Activated CD4-positive, CD25-positive, alpha-beta regulatory T cell (primary cell): ENCODE data around the gene C16orf90.
"Not testable (repeated sequence)": the region's sequence is repeated elsewhere in the genome, so short reads cannot be mapped to it uniquely, and the experiment has no call there.

Experiments
- DNase-seq, 4 experiments: peaks; one replicate each; lab custom pipeline; 2025; lab: John Stamatoyannopoulos, UW

C16orf90 gene

DNA sequence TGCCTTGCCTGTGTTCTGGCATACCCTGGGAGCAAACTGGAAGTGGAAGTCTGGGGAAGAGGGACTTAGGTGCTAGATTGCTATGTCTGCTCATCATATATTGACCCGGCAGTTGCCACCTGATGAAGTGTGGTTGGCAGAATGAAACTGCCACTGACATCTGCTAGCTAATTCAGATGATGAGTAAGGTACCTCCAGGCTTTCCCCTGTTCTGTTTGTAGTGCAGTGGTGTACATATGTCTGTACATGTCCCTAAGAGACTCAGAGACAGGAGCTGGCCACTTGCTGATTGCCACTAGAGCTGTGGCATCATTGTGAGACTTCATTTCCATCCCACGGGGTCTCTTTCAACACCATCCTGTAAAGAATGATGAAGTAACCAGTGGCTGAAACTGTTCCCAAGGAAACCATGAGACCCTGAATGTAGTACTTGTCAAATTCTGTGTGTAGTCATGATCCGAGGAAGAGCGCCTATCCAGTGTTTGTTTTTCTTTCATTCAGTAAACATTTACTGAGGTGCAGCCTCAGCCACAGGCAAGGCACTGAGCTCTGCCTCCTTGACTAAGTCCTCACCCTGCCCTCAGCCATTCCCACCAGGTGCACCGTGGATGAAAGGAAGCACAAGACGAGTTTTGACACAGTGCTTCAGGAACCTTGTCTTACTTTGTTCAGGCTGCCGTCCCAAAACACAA is 18.7 kb upstream of the C16orf90 start:
- no peak for DNase-seq

DNA sequence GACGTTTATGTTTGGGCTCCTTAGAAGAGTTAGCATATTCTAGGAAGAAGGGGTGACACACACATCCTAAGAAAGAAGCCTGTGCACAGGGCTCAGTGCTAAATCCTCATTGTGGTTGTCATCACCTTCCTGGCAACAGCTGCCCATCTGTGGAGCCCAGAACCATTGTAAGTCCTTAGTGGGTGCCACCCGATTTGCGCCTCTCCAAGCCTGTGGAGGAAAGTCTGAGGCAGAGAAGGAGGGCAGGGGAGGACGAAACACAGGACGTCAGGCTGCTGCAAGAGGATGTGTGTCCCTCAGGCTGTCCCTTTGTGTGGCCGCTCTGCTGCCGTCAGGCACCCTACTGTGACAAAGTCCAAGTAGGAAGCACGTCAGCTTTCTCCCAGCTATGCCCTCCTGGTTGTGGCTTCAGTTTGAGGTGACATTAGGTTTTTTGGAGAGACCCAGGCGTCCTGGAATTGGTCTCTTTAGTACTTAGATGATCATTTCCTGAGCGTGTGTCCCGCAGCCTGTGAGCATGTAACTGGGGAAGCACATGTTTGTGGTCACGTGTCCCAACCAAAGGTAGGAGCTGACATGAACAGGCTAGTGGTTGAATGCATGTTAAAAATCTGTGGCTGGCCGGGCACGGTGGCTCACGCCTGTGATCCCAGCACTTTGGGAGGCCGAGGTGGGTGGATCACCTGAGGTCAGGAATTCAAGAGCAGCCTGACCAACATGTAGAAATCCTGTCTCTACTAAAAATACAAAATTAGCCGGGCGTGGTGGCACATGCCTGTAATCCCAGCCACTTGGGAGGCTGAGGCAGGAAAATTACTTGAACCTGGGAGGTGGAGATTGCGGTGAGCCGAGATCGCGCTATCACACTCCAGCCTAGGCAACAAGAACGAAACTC is 16.2 kb upstream of the C16orf90 start:
- no peak for DNase-seq

DNA sequence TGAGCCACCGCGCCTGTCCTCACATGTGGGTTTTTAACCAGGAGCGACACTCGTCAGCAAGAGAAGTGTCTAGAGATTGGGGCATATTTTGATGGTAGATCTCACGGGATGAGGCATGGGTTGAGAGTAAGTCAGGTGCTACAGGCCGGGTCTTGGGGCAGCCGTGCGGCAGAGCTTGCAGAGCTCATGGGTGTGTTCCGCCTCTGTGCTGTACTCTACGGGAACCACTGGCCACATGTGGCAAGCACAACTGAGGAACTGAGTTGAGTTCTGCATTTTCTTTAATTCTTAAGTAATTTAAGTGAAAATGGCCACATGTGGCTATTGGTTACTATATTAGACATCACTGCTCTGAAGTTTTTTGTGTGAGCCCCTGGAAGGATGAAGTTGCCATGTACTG is 15.1 kb upstream of the C16orf90 start:
- no peak for DNase-seq

DNA sequence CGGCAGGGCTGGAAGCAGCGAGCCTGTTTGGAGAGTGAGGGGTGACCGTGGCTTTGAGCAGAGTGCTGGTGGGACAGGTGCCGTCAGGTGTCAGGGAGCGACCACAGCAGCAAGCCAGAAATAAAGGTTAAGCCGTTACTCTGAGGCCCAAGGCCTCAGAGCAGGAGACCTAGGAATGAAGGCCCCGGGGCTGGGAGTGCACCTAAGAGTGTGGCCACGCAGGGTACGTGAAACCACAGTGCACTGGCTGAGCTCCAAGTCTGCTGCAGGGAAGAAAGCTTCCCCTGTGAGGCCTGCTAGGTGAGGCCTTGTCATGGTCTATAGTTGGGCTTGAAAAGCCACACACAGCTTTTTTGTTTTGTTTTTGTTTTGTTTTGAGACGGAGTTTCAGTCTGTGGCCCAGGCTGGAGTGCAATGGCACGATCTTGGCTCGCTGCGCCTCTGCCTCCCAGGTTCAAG is 14.2 kb upstream of the C16orf90 start:
- DNase-seq = peak in 2 of 4 experiments; percentile 44 to 49

DNA sequence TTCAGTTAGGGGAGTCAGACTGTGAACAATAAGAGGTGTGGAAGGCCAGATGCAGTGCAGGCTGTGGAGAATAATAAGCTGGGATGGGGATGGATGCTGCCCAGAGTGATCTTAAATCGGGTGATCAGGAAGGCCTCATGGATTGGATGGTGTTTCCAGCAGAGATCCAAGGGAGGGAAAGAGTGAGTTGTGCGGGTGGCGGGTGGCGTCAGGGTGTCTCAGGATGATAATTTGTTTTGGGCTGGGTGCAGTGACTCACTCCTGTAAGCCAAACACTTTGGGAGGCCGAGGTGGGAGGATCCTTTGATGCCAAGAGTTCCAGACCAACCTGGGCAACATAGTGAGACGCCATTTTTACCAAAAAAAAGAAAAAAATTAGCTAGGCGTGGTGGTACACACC is 13.4 kb upstream of the C16orf90 start:
- DNase-seq = no peak

DNA sequence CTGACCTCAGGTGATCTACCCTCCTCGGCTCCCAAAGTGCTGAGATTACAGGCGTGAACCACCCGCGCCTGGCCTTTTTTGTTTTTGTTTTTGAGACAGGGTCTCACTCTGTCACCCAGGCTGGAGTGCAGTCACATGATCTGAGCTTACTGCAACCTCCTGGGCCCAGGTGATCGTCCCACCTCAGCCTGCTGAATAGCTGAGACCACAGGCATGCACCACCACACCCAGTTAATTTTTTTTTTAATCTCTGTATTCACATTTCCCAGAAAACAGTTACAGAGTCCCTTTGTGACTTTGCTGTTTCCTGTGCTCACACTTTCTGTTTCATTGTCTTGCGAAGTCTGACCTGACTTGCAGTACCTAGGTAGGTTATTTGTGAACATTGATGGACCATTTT is 8.2 kb upstream of the C16orf90 start:
- DNase-seq = peak in 2 of 4 experiments; percentile 33 to 38

DNA sequence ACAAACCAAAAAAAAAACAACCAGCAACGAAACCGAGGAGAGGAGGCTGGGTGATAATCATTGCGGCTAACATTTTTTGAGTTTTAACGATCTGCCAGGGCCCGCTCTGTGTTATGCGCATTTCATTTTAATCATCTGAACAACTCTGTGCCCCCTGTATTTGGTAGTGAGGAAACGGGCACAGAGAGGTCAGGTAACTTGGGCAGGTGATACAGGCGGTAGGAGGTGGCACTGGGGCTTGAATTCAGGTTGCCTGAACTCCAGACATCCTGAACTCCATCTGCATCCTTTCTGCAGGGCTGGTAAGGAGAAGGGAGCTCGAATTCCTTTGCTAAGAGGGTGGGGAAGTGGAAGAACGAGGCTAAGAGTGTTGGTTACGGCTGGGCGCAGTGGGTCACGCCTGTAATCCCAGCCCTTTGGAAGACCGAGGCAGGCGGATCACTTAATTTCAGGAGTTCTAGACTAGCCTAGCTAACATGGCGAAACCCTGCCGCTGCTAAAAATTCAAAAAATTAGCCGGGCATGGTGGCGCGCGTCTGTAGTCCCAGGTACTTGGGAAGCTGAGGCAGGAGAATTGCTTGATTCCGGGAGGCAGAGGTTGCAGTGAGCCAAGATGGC is 6.6 kb upstream of the C16orf90 start:
- DNase-seq = no peak

DNA sequence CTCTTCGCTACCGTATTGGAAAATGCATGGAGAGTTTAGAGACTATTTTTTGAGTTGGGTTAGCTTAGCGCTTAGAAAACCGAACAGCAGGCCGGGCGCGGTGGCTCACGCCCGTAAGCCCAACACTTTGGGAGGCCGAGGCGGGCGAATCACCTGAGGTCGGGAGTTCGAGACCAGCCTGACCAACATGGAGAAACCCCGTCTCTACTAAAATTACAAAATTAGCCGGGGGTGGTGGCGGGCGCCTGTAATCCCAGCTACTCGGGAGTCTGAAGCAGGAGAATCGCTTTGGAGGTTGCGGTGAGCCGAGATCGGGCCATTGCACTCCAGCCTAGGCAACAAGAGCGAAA is 6.1 kb upstream of the C16orf90 start:
- DNase-seq = not testable (repeated sequence)

DNA sequence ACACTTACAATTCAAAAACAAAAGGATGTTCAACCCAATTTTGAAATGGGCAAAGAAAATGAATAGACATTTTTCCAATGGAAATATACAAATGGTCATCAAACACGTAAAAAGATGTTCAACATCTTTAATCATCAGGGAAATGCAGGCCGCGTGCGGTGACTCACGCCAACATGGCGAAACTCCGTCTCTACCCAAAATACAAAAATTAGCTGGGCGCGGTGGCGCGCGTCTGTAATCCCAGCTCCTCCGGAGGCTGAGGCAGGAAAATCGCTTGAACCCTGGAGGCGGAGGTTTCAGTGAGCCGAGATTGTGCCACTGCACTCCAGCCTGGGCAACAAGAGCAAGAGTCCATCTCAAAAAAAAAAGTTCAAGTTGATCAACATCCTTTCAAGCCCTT is 3.7 kb upstream of the C16orf90 start:
- DNase-seq = no peak

DNA sequence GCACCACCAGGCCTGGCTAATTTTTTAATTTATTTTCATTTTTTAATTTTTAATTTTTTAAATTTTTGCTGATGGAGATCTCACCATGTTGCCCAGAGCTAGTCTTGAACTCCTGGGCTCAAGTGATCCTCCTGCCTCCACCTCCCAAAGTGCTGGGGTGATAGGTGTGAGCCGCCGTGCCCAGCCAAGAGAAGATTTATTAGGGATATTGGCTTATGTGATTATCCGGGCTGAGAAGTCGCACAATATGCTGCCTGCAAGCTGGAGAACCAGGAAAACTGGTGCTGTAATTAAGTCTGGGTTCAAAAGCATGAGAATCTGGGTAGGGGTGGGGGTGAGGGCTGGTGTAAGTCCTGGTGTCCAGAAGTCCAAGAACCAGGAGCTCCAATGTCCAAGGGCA is 2.5 kb upstream of the C16orf90 start:
- DNase-seq = no peak

DNA sequence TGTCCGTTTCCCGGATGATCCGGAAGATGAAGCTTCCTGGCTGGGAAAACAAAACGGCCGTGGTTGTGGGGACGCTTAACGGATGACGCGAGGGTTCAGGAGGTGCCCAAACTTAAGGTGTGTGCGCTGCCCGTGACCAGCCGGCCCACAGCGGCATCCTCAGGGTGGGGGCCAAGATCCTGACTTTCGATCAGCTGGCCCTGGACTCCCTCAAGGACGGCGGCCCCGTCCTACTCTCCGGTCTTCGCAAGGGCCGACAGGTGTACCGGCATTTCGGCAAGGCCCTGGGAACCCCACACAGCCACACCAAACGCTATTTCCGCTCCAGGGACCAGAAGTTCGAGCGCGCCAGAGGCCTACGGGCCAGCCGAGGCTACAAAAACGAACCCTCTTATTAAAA is 1.1 kb upstream of the C16orf90 start:
- DNase-seq = no peak

DNA sequence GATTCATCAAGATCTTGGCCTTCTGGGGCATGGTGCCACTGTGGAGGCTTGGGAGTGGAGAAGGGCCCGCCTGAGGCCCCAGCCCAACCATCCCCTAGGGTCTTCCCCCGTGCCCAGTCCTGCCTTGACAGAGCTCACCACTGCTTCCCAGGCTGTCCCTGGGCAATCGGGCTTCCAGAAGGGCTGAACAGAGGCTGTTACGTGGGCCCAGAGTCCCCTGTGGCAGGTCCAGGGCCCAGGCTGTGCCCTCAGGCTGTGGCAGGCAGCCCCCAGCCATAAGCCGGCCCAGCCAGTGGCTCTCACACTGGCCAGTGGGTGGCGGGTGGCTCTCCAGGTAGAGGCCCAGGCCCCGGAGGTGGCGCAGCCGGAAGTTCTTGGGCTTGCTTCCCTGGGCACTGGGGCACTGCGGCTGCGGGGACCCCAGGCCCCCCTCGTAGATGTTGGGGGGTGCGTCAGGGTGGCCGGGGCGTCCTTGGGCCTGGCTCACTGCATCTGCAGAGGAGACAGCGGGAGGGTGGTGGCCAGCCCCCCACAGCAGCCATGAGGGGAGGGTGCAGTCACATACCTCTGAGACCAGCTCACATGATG is 809 bp downstream of the C16orf90 start:
- DNase-seq = no peak

DNA sequence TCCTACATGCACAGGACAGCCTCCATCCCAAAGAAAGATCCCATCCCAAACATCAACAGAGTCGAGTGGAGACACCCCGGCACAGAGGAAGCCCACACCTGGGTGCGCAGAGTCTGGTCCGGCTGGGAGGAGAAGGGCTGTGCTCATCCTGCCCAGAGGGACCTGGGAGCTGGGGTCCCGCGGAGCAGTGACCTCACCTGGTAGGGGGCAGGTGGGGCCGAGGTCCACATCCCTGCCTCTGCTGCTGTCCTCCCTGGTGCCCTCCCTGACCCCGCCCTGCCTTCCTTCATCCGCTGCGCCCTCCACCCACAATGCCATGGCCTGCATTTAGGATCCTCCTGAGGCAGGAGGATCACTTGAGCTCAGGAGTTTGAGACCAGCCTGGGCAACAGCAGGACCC is 2.9 kb downstream of the C16orf90 start:
- no peak for DNase-seq

DNA sequence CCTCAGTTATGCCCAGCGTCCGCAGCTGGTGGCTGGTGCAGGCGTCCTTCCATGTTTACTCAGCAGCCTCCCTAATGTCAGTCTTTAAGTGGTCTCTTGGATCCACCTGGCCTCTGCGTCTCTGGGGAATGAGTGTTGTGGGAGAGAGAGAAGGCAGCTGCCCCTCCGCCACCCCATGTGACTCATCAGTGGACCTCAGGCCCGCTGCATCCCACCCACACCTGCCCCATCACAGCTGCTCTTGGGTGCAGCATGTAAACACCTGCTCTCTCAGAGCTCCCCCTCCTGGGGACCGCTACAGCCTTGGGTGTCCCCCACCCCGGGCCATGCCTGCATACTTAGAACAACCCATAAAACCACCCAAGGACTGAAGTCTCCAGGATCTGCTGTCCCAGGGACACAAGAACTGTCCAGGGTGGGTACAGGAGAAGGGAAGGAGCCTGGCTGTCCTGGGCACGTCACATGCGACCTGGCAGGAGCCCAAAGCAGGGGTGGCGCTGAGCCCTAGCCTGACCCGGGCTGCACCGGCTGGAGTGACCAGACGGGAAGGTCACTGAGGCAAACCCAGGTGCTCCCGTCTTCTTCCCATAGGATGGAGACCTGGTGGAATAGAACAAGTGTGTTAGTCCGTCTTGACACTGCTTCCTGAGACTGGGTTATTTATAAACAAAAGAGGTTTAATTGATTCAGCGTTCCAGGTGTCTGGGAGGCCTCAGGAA is 4.2 kb downstream of the C16orf90 start:
- no peak for DNase-seq

DNA sequence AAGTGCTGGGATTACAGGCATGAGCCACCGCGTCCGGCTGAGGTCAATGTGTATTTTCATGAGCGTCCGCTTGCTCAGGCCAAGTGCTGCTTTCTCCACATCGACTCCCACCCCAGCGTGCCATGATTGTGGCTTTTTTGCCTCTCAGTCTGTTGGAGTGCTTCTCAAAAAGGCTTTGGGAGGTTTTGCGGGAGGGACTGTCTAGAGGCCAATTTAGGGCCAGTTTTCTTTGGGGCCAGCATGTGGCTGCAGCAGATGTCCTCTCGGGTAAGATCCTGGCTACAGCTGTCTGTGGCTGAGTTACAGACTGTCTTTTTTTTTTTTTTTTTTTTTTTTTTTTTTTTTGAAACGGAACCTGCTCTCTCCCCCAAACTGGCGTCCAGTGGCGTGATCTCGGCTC is 6.5 kb downstream of the C16orf90 start:
- no peak for DNase-seq

DNA sequence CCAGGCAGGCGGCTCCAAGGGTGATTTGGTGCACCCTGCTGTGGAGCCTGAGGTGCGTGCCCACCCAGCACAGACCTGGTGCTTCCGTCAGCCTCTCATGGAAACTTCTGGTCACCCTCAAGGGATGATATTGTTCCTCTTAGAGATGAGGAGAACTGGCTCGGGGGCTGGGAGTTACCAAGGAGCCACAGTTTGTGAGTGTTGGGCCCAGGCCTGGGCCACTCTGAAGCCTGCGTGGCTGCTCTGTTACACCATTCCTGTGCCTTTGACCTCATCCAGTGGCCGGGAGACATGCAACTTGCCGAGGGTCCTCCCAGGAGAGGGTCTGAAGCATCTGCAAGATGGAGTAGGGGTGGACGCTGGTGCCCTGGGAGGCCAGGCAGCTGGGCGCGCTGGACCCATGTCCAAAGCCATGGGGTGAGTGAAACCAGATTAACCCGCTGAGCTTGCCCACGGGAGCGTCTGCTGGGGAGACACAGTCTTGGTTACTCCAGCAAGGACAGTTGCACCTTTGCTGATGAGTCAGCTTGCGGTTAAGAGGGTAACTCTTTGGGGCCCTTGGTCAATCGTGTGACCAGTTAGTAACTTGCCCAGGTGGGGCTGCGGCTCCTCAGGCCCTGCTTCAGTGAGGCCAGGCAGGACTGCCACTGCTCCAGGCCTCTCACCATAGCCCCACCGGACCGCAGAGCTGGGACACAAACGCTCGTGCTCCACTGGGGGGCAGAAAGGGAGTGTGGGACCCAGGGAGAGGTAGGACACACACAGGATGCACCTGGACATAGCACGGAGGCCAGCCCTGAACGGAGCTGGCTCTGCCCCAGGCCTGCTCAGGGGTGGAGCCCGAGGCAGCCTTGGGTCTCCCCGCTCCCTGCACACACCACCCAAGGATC is 7.5 kb downstream of the C16orf90 start:
- no peak for DNase-seq

DNA sequence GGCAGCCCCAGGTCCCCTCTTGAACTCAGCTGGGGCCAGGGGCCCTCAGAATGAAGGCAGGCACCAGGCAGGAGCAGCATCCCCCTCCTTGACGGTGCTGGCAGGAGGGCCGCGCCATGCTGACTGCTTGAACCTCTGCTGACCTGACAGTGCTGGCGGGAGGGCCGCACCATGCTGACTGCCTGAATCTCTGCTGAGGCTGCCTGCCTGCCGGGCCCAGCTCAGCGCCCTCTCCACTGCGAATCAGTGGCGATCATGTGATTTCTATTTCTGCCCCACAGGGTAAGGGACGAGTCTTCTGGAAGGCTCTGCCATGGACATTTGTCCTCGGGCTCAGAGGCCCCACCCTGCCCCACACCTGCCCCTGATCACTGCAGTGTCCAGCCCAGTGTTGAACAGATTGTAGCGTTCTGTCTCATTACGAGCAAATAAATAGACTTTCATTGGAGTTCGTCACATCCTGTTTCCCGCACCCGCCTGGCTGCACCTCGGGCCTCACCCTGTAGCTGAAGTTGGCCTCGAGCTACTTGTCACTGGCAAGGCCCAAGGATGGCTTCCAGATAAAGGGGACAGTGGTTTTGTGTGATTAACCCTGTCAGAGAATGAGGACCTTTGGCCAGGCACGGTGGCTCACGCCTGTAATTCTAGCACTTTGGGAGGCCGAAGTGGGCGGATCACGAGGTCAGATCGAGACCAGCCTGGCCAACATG is 8.6 kb downstream of the C16orf90 start:
- DNase-seq = no peak

DNA sequence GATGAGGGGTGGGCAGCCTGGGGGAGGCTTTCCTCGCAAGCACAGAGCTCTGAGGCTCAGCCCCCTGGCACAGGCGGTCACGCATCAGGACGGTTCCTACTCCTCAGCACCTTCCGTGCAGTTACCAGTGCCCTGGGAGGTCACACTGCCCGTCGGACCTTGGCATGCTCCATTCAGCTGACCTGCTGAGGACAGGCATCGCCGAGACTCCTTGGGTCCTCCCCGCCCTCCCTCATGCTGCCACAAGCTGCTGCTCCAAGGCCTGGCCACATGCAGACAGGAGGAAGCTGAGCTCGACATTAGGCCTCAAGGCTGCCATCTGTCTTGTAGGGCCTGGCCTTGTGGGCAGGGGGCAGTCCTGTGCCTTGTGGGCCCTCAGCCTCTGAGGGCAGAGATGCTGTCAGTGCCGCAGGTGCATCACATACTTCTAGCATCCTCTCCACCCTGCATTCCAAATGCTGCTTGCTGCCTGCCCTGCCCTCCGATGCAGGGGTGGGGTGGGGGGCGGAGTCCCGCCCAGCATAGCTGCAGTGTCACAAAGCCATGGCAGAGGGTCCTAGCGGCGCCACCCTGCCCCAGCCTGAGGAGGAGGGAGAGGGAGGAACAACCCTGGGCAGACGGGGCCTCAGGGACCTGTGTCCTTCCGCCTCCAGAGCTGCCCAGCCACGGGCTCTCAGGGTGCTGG is 9.3 kb downstream of the C16orf90 start:
- no peak for DNase-seq

DNA sequence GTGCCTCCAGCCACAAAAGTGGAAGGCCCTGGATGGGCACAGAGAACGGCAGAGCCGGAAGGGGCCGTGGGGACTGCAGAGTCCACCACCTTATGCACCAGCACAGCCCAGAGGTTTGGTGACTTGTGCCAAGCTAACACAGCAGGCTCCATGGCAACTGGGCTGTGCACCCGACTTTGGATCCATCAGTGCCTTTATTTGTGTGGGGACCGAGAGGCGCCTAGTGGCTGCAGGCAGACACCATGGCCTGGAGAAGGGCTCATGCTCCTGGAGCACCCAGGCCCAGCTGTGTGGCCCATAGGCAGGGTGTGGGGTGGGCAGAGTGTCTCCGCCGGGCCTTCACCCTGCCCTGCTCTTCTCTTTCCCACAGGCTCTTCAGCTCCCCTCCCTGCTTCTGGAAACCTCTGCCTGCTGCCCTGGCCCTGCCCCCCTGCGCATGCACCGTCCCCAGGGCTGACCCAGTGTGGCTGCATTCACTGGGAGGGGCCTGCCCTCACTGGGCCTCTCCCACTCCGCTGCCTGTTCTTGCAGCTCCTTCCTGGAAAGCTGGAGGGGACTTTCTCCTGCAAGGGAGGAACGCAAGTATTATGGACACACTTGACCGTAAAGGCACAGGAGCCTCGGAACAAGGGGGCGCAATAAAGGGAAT is 10.1 kb downstream of the C16orf90 start:
- DNase-seq = no peak
